HG03045 (cell line): ENCODE results near the gene EIF5A.
"Not testable (repeated sequence)": the region's sequence is repeated elsewhere in the genome, so short reads cannot be mapped to it uniquely, and the experiment has no call there.

Experiments used
- ATAC-seq: cut with Tn5 transposase; IDR thresholded peaks from one replicate; pipeline ENCODE4 v1.9.1; 2021; ENCODE audit warnings: mild to moderate bottlenecking, moderate library complexity; ENCODE audit not compliant: unreplicated experiment

The EIF5A gene

GRCh38 chr17:7329374-7329996 is 22.1 kb downstream of the EIF5A start:
- peak; percentile 60 for ATAC-seq

- peak; percentile 38 for ATAC-seq
Observed at GRCh38 chr17:7329997-7330637, 22.7 kb downstream of the EIF5A start.

- no peak for ATAC-seq
Observed at GRCh38 chr17:7330638-7331015, 23.2 kb downstream of the EIF5A start.

DNA sequence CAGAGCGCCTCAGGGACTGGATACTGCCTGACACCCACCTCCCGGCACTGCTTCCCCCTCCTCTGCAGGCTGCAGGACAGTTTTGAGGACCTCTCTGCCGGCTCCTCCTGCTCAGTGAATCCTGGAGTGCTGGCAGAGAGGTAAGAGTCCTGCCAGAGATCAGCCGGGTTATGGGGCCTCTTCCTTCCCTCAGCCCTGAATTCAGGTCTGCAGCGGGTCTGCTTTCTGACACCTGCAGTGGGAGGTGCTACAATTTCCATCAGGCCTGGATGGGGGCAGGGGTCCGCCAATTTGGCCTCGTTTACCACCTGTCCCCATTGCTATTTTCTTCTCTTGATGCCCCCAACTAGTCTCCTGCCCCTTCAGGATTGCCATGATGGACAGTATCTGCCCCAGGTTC is 24.7 kb downstream of the EIF5A start:
- ATAC-seq: no peak

DNA sequence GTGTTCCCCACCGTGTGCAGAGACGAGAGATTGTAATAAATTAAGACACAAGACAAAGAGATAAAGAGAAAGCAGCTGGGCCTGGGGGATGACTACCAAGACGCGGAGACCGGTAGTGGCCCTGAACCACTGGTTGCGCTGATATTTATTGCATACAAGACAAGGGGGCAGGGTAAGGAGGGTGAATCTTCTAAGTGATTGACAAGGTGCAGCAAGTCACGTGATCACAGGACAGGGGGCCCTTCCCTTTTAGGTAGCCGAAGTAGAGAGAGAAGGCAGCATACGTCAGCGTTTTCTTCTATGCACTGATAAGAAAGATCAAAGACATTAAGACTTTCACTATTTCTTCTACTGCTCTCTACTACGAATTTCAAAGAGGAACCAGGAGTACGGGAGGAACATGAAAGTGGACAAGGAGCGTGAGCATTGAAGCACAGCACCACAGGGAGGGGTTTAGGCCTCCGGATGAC is 25.2 kb downstream of the EIF5A start:
- not testable (repeated sequence) for ATAC-seq

GRCh38 chr17:7334938-7335538 is 27.6 kb downstream of the EIF5A start:
- no peak for ATAC-seq

GRCh38 chr17:7335765-7336164 is 28.3 kb downstream of the EIF5A start:
- ATAC-seq: not testable (repeated sequence)

DNA sequence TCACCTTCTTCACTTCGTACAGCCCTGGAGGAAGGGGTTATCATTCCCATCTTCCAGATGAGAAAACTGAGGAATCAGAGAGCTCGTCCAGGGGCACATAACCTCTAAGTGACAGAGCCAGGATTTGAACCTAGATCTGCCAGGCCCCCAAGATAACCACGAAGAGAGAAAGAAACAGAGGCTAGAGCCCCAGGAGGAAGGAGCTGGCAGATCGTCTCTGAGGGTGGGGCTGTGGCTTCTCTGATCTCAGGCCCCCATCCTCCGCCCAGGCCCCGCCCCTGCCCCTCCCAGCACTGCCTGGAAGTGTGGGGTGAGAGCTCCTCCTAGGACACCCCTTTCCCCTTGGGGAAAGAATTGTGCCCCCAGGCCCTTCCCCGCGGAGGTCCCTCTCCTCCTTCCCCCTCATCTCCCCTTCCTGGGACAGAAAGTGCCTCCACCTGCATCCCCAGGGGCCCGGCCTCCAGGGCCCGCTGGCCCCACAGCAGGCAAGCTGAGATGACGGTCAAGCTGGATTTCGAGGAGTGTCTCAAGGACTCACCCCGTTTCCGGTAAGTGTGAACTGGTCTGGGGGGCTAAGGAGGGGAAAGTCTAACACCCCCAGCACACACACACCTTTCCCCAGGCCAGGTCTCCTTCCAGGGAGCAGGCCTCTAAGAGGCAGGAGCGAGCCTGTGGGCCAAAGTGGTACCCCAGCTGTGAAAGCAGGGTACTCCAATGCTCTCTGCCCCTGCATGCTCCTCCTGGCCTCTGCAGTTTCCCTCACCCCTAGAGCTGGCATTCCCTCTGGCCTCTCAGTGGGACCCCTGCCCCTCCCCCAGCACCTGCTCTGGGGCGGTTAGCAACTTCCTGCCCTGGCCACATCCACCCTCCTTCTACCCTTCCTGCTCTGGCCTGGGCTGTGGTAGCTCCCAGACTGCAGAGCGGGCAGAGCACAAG is 29.1 kb downstream of the EIF5A start, which contains the start of gene ACAP1:
Gene ACAP1 (plus strand): TSS at position 290 of the 936 bp plus-strand sequence. CDS start 206 bp downstream, at position 496.
- no peak for ATAC-seq

GRCh38 chr17:7337600-7337999 is 30.2 kb downstream of the EIF5A start:
- not testable (repeated sequence) for ATAC-seq

GRCh38 chr17:7340179-7340578 is 32.8 kb downstream of the EIF5A start:
- no peak for ATAC-seq

DNA sequence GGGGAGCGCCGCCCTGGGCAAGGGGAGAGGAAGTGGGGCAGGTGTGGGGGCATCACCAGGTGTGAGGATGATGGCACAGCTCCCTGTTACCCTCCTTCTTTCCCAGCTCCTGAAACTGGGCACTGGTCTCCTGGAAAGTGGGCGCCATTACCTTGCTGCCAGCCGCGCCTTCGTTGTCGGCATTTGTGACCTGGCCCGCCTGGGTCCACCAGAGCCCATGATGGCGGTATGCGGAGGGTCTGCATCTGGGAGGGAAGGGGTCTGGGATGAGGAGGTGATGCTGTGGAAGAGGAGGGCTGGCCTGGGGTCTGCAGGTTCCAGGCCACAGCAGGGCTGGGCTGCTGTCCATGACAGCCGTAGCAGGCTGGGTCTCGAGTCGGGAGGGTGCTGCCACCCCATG is 34.4 kb downstream of the EIF5A start:
- ATAC-seq: no peak

DNA sequence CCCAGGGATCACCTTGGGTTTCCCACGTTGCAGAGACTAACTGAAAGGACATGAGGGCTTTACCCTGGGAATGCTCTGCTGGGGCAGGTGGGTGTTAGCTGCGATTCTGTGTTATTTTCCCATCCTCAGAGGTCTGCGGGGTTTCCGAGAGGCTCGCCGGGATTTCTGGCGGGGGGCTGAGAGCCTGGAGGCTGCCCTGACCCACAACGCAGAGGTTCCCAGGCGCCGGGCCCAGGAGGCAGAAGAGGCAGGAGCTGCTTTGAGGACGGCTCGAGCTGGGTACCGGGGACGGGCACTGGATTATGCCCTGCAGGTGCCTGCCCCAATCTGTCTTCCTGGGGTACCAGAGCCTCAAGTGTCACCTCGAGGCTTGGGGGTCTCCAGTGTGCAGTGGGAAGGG is 35.8 kb downstream of the EIF5A start:
- ATAC-seq: no peak

DNA sequence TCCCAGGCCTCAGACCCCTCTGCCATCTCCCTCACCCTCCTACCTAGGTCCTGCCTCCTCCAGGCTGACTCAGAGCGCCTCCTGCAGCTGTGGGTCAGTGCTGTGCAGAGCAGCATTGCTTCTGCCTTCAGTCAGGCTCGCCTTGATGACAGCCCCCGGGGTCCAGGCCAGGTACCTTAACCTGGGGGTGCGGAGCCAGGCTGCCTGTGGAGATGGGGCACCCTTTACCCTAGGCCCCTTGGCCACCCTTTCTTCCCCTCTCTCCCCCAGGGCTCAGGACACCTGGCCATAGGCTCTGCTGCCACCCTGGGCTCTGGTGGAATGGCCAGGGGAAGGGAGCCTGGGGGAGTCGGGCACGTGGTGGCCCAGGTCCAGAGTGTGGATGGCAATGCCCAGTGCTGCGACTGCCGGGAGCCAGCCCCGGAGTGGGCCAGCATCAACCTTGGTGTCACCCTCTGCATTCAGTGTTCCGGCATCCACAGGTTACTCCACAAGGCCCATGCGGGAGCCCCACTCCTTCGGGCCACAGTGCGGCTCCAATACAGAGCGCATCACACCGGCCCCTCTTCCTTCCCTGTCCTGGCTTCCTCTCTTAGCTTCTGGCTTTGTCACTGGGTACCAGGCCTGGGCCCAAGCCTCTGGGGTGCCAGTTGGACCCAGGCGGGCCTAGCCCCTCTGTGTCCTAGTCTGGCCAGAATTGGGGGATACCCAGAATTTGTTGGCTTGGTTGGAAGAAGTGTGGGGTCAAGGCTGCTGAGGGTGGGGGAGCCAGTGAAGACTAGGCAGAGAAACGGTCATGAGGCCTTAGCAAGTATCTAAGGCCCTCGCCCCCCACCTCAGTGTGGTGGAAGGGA is 39.6 kb downstream of the EIF5A start:
- ATAC-seq: no peak

DNA sequence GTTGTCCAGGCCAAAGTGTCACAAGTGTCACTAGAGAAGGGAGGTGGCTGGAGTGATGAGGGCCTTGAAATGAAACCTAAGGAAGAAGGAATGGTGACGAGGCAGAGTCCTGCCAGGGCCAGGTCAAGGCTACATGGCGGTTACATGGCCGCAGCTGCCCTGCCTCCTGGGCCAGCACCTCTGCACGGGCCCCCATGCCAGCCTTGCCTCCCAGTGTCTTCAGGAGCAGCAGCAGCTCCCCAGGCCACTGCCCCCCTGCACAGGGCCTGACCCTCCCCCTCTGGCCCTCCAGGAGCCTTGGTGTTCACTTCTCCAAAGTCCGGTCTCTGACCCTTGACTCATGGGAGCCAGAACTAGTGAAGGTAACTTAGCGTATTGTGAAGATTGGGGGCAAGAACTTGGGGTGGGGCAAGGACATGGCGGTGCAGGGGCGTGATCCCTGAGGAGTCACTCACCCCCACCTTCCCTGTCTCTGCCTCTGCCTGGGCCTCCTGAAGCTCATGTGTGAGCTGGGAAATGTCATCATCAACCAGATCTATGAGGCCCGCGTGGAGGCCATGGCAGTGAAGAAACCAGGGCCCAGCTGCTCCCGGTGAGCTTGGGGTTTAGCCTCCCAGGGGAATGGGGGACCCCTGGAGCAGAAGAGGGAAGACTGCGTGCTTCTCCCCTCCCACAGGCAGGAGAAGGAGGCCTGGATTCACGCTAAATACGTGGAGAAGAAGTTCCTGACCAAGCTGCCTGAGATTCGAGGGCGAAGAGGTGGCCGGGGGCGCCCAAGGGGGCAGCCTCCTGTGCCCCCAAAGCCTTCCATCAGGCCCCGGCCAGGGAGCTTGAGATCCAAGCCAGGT is 40.4 kb downstream of the EIF5A start:
- no peak for ATAC-seq

DNA sequence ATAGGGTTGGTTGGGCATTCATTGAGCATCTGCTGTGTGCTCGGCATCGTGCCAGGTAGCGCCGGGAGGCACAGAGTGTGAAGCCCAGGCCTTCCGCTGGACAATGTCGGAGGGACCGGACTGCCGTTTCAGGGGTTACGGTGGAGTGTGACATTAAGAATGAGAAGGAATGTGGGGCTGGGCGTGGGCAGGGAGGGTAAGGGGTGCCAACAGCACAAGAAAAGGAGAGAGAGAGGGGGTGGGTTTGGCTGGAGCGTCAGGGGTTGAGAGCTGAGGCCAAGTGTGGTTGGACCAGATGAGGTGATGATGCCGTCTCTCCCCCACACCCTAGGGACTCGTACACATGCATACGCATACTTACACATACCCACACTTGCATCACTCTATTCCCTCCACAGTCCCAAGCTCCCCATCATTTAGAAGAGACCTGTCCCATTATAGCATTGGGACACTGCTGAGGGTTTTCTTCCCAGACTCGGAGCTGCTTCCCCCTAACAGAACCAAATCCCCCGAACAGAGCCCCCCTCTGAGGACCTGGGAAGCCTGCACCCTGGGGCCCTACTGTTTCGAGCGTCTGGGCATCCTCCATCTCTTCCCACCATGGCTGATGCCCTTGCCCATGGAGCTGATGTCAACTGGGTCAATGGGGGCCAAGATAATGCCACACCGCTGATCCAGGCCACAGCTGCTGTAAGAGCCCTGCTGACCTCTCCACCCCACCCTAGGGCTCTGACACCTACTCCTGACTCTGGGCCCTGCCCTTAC is 41.2 kb downstream of the EIF5A start:
- ATAC-seq: no peak

DNA sequence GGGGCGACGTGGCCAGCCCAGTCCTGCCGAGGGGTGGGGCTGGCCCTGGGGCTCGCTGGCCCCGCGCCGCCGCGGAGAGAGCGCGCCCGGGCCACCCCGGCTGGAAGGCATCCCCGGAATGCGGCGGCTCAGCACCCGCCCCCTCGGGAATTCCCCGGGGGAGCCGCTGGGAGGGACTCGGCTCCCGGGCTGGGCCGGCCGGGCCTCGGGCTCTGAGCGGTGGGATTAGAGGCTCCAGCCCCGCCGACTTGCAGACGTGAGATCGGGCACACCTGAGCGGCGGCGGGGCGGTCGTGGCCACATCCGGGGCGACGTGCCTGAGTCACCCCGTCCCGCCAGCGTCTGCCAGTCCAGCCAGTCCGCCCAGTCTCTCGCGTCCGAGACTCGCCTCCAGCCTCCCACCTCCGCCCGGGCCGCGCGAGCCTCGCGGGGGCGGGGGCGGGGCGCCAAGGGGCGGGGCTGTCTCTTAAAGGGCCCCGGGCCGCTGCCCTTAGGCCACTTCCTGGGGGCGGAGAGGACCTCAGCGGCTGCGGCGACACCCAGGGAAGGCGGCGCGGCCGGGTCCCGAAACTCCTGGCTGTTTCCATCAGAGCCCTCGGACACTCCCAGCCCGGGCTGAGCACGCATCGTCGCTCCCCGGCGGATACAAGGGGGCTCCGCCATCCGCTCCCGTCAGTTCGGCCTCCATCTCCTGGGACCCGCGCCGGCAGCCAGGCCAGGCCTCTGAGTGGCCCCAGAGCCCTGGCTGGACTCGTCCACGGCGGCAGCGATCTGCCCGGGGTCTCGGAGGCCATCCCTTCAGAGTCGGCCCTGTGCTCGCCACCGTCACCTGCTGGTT is 44.5 kb downstream of the EIF5A start, which contains the start of gene KCTD11:
Gene KCTD11 (plus strand): TSS at position 498 of the 838 bp plus-strand sequence.
- ATAC-seq: peak; percentile 56

DNA sequence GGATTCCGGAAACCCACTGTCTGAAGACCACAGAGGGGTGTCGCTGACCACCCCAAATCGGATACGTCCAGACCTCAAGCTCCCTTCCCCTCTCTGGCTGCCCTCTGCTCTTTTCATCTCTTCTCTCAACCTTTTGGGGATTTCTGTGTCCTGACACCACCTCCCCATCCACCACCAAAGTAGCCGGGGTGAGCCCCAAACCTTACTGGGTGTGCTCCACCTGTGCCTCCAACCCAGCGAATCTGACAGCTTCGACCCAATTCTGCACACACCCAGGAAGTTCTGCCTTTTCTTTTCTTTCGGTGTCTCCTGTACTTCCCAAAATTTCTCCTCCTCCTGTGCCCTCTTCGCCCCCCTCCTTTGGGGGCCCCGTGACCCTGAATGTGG is 45.1 kb downstream of the EIF5A start:
- ATAC-seq: no peak
